GM12878 (cell line): Measurements from ENCODE around the gene ZNF768. TPM values are rescaled to one million over a fixed set of nuclear protein-coding genes. Genes with fewer than 3 reads are reported as not detected.
A peak's percentile ranks its signal among the peaks of the same experiment; 100 is the strongest.

ENCODE experiments used
- BACH1 ChIP-seq: fragments of 450-650 bp; IDR thresholded peaks from 2 replicates; pipeline ENCODE4 v1.6.1; 2017; ENCODE audit warnings: mild to moderate bottlenecking, borderline replicate concordance
- CHD4 ChIP-seq: fragments of 200-600 bp; sonication (generic); IDR thresholded peaks from 2 replicates; pipeline ENCODE4 v1.6.1; 2016; ENCODE audit warnings: mild to moderate bottlenecking
- EZH2 ChIP-seq: IDR thresholded peaks from 2 replicates; pipeline ENCODE4 v1.6.1; 2012; ENCODE audit warnings: low read depth, mild to moderate bottlenecking, control low read depth, inconsistent platforms, low read length, borderline replicate concordance; ENCODE audit not compliant: control insufficient read depth
- FOXM1 ChIP-seq: IDR thresholded peaks from 2 replicates; pipeline ENCODE4 v1.6.1; 2012; ENCODE audit warnings: low read depth, mild to moderate bottlenecking, inconsistent platforms, low read length, moderate library complexity
- HDAC2 ChIP-seq: fragments of 200-600 bp; sonication (generic); IDR thresholded peaks from 2 replicates; pipeline ENCODE4 v1.6.1; 2017
- IRF4 ChIP-seq: IDR thresholded peaks from 2 replicates; pipeline ENCODE4 v1.6.1; 2011; ENCODE audit warnings: low read depth, low read length
- KLF5 ChIP-seq: fragments of 450-650 bp; IDR thresholded peaks from 2 replicates; pipeline ENCODE4 v1.6.1; 2014; ENCODE audit warnings: mild to moderate bottlenecking; ENCODE audit not compliant: partially characterized antibody
- NBN ChIP-seq: fragments of 450-650 bp; IDR thresholded peaks from 2 replicates; pipeline ENCODE4 v1.6.1; 2016
- NFYB ChIP-seq: IDR thresholded peaks from 2 replicates; pipeline ENCODE4 v1.6.1; 2011; ENCODE audit warnings: low read depth, mild to moderate bottlenecking, low read length, improper control_type of control experiment, moderate library complexity; ENCODE audit not compliant: insufficient read depth
- SIN3A ChIP-seq: IDR thresholded peaks from 2 replicates; pipeline ENCODE4 v1.6.1; 2012; ENCODE audit warnings: low read depth, low read length, improper control_type of control experiment
- SIX5 ChIP-seq: IDR thresholded peaks from 2 replicates; pipeline ENCODE4 v1.6.1; 2011; ENCODE audit warnings: mild to moderate bottlenecking, low read depth, low read length, moderate library complexity; ENCODE audit not compliant: severe bottlenecking
- SMAD5 ChIP-seq: IDR thresholded peaks from 2 replicates; pipeline ENCODE4 v1.6.1; 2016; ENCODE audit warnings: antibody characterized with exemption, low read depth
- SMC3 ChIP-seq: IDR thresholded peaks from 2 replicates; pipeline ENCODE4 v1.6.1; 2011; ENCODE audit warnings: low read length, improper control_type of control experiment, borderline replicate concordance
- SP1 ChIP-seq: IDR thresholded peaks from one replicate; pipeline ENCODE4 v1.6.1; 2011; ENCODE audit warnings: low read depth, low read length
- SPI1 ChIP-seq: IDR thresholded peaks from 2 replicates; pipeline ENCODE4 v1.6.1; 2011; ENCODE audit warnings: low read depth, mild to moderate bottlenecking, low read length, moderate library complexity, borderline replicate concordance; ENCODE audit not compliant: insufficient read depth
- STAT1 ChIP-seq: fragments of 450-650 bp; conservative IDR thresholded peaks from 2 replicates; pipeline ENCODE4 v1.6.1; 2014; ENCODE audit warnings: antibody characterized with exemption, mild to moderate bottlenecking
- SUZ12 ChIP-seq: fragments of 200-600 bp; sonication (generic); IDR thresholded peaks from one replicate; pipeline ENCODE4 v1.6.1; 2018; ENCODE audit warnings: antibody characterized with exemption, mild to moderate bottlenecking; ENCODE audit not compliant: unreplicated experiment
- TAF1 ChIP-seq: IDR thresholded peaks from 2 replicates; pipeline ENCODE4 v1.6.1; 2011; ENCODE audit warnings: mild to moderate bottlenecking, low read depth, low read length, borderline replicate concordance
- WRNIP1 ChIP-seq: IDR thresholded peaks from 2 replicates; pipeline ENCODE4 v1.6.1; 2011; ENCODE audit warnings: low read depth, low read length, improper control_type of control experiment, borderline replicate concordance
- ZNF217 ChIP-seq: fragments of 450-650 bp; IDR thresholded peaks from 2 replicates; pipeline ENCODE4 v1.6.1; 2017; ENCODE audit warnings: antibody characterized with exemption, mild to moderate bottlenecking
- polyA plus RNA-seq, 11 experiments: library from polyadenylated mRNA; depleted of rRNA in 4 of 11; unstranded in 6 of 11; stranded (reverse) in 5 of 11; fragments of >200 nt; fragmentation: Nextera tagmentation in 4 of 11; fragmentation: Illumina TruSeq in 1 of 11; extraction: Ambion mirVana in 4 of 11; extraction: Trizol in 1 of 11; gene quantifications; 1 replicate in 1 of 11; 2 replicates in 10 of 11; pipeline versions ENCODE4 v1.2.1 to v1.2.3, GENCODE V29; 2011 to 2016; ENCODE audit warnings: inconsistent platforms in 2 of 11, missing spikeins in 2 of 11, low read depth in 1 of 11
- total RNA-seq, 4 experiments: library from RNA; depleted of rRNA in 3 of 4; stranded (reverse); fragments of >200 nt in 3 of 4; fragmentation: Illumina TruSeq in 1 of 4; extraction: Trizol in 1 of 4; gene quantifications; 2 replicates each; pipeline versions ENCODE4 v1.2.1 to v1.2.3, GENCODE V29; 2013 to 2021
- TF ChIP-seq, protein P1 (sequence below): IDR thresholded peaks from 2 replicates; pipeline ENCODE4 v1.6.1; 2011; ENCODE audit warnings: mild to moderate bottlenecking, low read depth, low read length, moderate library complexity; ENCODE audit not compliant: insufficient replicate concordance
- TF ChIP-seq, protein P2 (sequence below): fragments of 450-650 bp; IDR thresholded peaks from 2 replicates; pipeline ENCODE4 v1.6.1; 2017; ENCODE audit warnings: antibody characterized with exemption, mild to moderate bottlenecking, moderate library complexity
- TF ChIP-seq, protein P3 (sequence below): fragments of 450-650 bp; IDR thresholded peaks from 2 replicates; pipeline ENCODE4 v1.6.1; 2017; ENCODE audit warnings: borderline replicate concordance
- TF ChIP-seq, protein P4 (sequence below): fragments of 450-650 bp; conservative IDR thresholded peaks from 2 replicates; pipeline ENCODE4 v1.6.1; 2017; ENCODE audit warnings: mild to moderate bottlenecking, moderate library complexity

The ZNF768 gene
- total and polyA plus RNA-seq, 10 of the 15 experiments (the other 5 are each of a cell fraction or from before 2014, with no cell fraction given), result 0.05 to 23.1 (median 9.1) TPM

DNA sequence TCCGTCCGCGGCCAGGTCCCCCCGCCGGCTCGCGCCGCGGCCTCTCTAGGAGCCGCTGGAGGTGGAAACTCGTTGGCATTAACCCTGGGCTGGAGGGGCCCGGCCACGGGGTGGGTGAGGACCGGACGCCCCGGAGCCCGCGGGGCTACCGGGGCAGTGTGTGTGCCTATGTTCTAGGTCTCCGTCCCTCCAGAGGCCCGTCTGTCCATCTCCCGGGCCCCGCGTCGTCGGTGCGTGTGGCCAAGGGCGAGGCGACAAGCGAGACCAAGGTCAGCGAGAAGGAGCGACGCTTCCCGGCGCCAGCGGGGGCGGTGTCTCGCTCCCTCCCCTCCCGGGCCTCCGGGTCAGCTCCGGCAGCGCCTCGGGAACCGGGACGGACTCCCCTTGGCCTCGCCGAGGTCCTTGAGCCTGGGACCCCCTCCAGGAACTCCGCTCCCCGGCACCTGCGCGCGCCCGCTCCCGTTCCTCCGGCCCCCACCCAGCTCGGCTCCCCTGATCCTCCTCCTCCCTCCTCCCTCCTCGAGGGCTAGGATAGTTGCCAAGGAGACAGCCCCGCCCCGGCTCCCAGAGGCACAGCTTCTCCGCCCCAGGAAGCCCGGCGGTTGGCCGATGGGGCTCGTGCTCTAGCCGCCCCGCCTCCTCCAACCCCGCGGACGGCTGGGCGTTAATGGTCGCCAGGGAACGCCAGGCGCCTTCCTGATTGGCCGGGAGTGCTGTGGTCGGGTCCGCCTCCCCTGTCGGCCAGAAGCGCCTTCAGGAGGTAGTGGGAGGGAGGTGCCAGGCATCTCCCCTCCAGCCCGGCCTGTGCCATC is 663 bp upstream of the ZNF768 start (continued):
- TF ChIP-seq, protein P1, sequence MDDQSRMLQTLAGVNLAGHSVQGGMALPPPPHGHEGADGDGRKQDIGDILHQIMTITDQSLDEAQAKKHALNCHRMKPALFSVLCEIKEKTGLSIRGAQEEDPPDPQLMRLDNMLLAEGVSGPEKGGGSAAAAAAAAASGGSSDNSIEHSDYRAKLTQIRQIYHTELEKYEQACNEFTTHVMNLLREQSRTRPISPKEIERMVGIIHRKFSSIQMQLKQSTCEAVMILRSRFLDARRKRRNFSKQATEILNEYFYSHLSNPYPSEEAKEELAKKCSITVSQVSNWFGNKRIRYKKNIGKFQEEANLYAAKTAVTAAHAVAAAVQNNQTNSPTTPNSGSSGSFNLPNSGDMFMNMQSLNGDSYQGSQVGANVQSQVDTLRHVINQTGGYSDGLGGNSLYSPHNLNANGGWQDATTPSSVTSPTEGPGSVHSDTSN, result no peak
- TF ChIP-seq NBN (peak; percentile 72), TAF1 (peak; percentile 37; the same call in 1 of the 2 replicates), KLF5 (no peak), SP1 (peak; percentile 63), CHD4 (no peak), IRF4 (no peak), WRNIP1 (no peak), ZNF217 (no peak), BACH1 (peak; percentile 54; the same call in 1 of the 2 replicates), SIN3A (peak; percentile 63; the same call in 1 of the 2 replicates), SMC3 (no peak; the same call in 1 of the 2 replicates), FOXM1 (no peak), SUZ12 (no peak), SPI1 (no peak), STAT1 (peak; percentile 73; the same call in 1 of the 2 replicates), SMAD5 (peak; percentile 64; the same call in 1 of the 2 replicates), SIX5 (peak; percentile 63), NFYB (peak; percentile 74; the same call in 1 of the 2 replicates), HDAC2 (no peak), EZH2 (no peak)
- TF ChIP-seq, protein P2, sequence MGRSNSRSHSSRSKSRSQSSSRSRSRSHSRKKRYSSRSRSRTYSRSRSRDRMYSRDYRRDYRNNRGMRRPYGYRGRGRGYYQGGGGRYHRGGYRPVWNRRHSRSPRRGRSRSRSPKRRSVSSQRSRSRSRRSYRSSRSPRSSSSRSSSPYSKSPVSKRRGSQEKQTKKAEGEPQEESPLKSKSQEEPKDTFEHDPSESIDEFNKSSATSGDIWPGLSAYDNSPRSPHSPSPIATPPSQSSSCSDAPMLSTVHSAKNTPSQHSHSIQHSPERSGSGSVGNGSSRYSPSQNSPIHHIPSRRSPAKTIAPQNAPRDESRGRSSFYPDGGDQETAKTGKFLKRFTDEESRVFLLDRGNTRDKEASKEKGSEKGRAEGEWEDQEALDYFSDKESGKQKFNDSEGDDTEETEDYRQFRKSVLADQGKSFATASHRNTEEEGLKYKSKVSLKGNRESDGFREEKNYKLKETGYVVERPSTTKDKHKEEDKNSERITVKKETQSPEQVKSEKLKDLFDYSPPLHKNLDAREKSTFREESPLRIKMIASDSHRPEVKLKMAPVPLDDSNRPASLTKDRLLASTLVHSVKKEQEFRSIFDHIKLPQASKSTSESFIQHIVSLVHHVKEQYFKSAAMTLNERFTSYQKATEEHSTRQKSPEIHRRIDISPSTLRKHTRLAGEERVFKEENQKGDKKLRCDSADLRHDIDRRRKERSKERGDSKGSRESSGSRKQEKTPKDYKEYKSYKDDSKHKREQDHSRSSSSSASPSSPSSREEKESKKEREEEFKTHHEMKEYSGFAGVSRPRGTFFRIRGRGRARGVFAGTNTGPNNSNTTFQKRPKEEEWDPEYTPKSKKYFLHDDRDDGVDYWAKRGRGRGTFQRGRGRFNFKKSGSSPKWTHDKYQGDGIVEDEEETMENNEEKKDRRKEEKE, result no peak
- TF ChIP-seq, protein P3, sequence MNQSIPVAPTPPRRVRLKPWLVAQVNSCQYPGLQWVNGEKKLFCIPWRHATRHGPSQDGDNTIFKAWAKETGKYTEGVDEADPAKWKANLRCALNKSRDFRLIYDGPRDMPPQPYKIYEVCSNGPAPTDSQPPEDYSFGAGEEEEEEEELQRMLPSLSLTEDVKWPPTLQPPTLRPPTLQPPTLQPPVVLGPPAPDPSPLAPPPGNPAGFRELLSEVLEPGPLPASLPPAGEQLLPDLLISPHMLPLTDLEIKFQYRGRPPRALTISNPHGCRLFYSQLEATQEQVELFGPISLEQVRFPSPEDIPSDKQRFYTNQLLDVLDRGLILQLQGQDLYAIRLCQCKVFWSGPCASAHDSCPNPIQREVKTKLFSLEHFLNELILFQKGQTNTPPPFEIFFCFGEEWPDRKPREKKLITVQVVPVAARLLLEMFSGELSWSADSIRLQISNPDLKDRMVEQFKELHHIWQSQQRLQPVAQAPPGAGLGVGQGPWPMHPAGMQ, result no peak
- TF ChIP-seq, protein P4, sequence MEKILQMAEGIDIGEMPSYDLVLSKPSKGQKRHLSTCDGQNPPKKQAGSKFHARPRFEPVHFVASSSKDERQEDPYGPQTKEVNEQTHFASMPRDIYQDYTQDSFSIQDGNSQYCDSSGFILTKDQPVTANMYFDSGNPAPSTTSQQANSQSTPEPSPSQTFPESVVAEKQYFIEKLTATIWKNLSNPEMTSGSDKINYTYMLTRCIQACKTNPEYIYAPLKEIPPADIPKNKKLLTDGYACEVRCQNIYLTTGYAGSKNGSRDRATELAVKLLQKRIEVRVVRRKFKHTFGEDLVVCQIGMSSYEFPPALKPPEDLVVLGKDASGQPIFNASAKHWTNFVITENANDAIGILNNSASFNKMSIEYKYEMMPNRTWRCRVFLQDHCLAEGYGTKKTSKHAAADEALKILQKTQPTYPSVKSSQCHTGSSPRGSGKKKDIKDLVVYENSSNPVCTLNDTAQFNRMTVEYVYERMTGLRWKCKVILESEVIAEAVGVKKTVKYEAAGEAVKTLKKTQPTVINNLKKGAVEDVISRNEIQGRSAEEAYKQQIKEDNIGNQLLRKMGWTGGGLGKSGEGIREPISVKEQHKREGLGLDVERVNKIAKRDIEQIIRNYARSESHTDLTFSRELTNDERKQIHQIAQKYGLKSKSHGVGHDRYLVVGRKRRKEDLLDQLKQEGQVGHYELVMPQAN, result peak; percentile 90
